ENCODE data around the gene PHACTR1.

PHACTR1 gene

DNA sequence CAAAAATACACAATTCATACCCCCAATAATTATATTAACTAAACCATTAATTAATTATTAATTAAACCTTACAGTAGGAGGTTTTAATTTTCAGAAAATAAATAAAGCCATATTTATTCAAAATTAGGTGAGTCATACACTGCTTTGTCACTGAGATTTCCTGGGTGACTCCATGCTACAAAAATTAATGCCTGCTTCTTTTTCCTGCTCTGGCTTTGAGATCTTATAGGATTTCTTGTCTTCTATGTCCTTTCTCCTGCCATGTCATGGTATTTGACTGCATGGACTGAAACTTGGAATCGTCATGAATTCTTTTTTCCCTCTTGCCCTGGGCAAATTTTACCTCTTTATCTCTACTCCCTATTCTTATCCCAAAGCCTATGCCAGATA is 133.2 kb downstream of the PHACTR1 start:
- DNase-seq (ENCODE audit: low read depth): no peak

DNA sequence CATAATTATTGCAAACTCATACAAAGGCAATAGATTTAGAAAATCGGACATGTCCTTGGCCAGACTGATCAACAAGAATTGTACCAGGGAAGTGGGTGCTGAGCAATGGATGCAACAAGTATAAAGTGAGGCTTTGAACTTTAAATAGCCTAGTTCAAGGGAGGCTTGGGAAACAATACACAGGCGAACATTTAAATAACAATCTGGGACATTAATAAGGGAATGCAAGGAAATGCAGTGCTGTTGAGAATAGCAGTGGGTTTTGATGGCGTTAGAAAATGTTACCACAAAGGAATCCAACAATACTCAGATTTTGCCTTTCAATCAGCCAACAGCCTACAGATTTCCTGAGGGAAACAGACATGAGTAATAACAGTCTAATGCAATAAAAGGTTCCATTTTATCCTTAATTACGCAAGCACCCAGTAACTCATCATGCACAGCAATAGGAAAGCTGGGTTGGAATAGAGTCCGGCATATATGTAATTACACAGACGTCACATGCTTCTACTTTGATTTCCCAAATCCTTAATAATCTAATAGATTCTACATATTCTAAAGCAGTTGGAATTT is 134.6 kb downstream of the PHACTR1 start:
- no peak for DNase-seq (ENCODE audit: low read depth)

DNA sequence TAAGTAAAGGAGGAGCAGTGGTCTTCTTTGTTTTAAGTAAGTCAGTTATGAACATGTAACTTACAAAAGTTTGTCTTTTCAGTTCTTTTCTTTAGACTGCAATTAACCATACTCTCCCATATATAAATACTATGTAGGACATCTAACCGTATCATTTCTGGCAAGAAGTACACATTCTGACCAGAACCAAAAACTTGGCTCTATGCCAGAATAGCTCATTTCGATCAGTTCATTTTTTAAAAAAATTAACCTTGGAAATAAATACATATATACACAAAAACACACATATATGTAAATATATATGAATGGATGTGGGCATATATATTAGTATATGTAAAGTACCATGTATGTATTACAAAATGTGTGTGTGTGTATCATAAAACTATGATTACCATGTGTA is 145.0 kb downstream of the PHACTR1 start:
- no peak for DNase-seq (ENCODE audit: low read depth)

DNA sequence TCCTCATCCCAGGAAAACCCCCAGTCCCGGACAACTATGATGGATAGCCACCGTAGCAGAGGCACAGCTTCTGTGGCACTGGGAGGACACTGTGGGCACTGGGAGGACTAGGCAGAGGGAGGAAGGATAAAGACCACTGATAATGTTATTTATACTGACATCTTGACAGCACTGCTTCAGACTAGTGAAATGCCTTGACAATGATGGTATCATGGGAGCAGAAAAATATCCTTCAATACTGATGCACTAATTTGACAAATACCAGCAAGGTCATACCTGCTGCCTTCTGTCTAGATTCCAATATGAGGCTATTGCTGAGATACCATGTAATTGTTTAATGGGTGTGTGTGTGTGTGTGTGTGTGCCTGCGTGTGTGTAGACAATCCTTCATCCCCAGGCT is 148.6 kb downstream of the PHACTR1 start:
- no peak for DNase-seq (ENCODE audit: low read depth)

DNA sequence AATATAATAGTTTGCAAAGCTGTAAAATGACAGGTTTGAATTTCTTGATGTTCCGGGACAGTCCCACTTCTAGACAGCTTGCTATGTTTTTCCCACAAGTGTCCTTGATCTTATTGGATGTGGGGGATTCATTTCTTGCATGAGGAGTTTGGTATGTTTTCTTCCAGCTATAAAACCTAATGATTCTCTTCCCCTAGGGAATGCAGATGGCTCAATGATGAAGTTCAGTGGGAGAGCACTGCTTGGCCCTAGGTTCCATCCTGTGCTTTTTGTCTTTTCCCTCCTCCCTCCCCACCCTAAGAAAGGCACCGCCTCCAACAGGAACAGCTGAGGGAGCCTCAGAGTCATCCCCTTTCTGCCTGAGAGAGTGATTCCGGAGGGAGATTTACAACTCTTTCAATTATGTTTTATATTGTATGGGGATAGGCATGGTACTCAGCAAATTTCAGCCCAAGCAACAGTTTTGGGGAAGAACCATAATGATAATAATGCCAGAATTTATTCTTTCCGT is 149.2 kb downstream of the PHACTR1 start:
- DNase-seq (ENCODE audit: low read depth): no peak

DNA sequence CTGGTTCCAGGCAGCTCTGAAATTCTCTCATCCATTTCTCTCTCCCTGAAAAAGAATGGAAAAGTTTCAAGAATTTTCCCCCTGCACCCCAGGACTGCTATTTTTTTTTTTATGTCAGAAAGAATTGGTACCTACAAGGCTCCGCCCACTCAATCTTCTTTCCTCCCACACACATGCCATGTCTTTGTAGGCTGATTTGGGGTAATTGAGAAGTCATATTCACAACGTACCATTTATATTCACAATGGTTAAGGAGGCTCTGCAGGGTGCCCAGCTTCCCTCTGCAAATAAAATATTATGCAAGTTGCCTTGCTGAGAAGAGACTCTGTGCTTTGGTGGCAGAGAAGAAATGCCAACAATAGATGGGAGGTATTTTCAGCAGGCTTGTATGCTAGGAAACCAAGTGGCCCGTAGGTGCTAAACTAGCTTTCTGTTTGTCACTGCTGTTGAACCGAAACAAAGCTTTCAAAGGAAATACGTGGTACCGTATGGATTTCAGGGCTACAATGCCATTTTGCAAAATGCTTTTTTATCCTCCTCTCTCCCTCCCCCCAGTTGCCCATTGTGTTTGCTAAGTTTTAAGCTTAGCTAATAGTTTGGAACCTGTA is 150.0 kb downstream of the PHACTR1 start:
- DNase-seq (ENCODE audit: low read depth): no peak

DNA sequence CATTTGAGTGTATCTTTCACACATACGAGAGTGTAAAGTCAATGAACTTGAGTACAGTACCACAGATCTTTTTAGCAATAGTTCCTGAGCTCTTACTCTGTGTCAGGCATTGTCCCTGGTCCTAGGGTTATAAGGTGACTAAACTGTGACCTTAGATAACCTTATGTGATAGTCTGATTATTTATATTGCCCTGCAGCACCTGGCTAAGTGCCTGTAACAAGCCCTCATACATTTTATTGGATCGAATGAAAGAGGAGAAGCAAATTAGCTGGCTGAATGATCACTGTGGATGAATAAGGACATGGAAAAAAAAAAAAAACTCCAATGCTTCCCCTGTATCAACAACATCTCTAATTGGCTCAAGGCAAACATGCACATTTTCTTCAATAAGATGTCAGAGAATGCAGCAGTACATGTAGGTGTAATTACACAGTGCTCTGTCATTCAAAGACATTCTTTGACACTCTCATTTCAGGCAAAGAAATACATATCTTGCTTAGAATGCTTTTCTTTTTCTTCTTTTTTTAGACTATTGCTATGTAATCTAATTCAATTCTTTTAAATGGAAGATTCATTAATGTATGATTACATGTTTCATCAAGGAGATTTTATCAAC is 153.4 kb downstream of the PHACTR1 start:
- no peak for DNase-seq (ENCODE audit: low read depth)

DNA sequence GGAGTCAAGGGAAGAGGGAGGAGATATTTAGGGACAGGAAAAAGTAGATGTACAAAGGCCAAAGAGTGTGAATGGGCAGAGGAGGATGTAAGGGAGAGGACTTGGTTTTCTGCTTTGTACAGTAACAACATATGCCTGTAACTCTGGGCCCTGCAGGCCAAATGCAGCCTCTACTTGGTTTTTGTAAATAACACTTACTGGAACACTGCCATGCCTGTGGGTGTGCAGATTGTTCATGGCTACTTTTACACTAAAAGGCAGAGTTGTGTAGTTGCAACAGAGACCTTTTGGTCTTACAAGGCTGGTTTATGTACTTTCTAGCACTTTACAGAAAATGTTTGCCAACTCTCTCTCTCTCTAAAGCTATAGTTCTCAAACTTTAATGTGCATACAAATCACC is 157.1 kb downstream of the PHACTR1 start:
- no peak for DNase-seq (ENCODE audit: low read depth)

DNA sequence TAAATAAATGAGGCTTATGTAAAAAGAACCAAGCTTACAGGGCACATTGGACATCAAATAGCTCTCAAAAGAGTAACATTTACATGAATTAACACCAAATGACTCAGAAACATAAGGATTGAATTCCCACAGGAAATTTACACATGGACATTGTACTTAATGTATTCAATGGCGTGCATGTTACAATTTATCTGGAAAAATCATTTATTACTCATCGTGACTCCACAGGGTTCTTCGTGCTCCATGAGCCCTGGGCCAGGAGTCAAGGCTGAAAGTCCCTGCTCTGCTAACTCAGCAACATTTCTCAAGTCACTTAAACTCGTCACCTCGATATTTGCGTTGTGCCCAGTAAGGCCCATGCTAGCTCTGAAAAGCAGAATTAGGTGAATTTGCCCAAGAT is 158.5 kb downstream of the PHACTR1 start:
- DNase-seq (ENCODE audit: low read depth): no peak

DNA sequence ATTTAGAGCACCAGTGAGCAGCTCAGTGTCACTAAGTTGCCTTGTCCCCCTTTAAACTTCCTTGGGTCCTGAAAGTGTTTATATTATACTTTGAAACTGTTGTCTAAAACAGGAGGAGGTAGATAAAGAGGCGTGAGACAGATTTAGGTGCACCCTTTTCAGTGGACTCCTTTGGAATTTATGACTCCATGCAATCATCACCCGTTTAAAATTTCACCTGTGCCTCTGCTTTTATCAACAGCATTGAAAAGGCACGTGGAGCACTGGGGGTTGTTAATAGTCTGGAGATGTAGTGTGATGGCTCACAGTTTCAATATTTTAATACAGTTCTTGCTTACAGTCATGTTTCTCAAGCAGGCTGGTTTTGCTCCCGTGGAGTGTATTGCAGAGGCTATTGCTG is 162.2 kb downstream of the PHACTR1 start:
- no peak for DNase-seq (ENCODE audit: low read depth)

DNA sequence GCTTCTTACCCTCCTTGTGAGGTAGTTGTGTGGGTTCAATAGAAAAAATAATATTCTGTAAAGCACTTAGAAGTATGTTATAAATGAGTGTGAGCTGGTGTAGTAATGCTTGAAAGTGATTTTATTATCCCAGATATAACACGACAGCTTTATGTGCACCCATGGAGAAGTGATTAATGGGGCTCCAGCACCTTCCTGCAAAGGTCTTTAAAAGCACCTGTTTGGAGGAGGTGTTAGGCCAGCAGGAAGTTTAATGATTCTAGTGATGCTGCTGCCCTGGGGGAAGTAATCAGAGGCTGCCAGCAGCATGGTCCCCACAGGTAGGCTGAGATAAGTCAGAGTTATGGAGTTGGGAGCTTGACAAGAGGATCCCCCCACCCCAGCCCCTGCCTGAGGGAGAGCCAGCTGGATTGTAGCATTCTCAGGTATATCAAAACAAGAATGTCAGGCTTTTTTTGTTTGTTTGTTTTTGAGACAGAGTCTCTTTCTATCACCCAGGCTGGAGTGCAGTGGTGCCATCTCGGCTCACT is 166.3 kb downstream of the PHACTR1 start:
- no peak for DNase-seq (ENCODE audit: low read depth)

DNA sequence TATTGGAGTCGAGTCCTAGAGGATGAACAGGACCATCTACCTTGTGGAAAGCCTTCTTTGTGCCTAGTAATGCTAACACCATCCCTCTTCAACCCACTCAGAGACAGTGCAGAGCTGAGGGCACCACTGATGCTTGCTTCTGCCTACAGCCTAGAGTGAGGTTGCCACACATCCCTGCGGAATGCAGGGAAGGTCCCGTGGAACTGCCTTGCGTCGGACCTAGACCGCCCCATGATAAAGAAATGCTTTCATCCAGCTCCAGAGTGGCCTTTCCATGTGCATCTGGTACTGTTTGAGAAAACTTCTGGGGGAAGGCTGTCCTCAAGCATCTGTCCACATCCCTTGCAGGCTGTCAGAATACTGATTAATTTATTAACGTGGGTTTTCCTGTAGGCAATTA is 168.4 kb downstream of the PHACTR1 start:
- DNase-seq (ENCODE audit: low read depth): no peak

DNA sequence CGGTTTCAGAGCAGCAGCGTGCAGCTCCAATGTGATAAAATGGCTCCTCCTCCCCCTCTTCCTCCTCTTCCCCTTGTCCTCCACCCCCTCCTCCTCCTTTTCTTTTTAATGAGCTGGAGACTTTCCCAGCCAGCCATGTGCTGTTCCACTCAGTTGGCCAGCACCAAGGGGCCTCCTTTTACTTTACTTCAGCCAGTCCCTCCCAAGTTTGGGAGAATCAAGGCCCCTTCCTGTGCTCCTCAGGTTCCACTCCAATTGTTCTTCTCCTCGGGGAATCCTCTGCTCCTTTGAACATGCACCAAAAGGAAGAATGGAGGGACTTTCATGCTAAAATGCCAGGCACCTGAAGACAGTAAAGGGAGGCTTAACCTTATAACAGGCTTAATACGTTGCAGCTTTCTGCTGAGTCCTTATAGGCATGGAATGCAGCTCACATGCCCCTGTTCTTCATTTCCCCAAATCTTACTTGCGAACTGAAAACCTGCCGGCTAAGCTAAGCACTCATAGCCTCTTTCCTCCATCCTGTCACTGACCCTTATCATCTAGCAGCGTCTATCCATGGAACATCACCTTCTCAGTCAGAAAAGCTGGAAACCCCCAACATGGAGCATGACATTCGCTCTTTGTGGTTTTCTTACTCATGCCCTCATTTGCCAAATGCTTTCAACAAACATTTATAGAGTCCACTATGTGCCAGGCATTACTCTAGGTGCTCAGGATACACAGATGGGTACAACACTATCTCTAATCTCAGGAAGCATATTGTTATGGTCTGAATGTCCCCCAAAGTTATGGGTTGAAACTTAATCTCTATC is 170.6 kb downstream of the PHACTR1 start:
- no peak for DNase-seq (ENCODE audit: low read depth)

DNA sequence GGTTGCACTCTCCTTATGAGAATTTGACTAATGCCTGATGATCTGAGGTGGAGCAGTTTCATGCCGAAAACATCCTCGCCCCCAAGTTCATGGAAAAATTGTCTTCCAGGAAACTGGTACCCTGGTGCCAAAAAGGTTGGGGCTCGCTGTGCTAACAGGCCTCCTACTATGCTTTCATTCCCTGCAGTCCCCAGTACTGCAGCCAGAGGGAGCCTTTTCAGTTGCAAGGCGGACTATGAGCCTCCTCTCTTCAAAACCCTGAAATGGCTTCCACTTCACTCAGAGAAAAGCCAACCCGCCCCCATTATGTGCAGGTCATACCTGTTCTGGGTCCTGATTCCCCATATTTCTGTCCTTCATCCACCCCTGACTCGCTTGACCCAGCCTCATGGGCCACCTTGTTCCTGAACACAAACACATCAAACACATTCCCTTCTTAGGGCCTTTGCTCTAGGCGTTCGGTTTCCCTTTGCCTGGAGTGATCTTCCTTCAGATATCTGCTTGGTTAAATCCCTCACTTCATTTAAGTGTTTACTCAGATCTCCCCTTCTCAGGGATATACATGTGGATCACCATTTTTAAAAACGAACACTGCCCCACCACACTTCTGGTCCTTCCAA is 173.7 kb downstream of the PHACTR1 start:
- no peak for DNase-seq (ENCODE audit: low read depth)

DNA sequence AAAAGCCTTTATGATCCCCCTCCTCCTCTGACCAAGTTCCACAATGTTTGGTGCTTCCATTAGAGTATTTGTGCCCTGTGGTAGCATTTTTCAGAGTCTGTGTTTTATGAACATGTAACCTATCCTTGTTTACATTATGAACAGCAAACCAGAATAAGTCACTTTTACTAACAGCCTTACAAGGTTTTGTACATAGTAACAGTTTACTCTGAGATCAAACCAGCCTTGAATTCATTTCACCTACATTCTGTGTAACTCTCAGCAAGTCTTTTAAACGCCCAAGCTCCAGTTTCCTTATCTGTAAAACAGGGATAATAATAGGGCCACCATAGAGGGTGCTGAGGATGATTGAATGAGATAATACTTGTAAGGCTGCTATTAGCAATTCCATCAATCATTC is 175.0 kb downstream of the PHACTR1 start:
- no peak for DNase-seq (ENCODE audit: low read depth)

DNA sequence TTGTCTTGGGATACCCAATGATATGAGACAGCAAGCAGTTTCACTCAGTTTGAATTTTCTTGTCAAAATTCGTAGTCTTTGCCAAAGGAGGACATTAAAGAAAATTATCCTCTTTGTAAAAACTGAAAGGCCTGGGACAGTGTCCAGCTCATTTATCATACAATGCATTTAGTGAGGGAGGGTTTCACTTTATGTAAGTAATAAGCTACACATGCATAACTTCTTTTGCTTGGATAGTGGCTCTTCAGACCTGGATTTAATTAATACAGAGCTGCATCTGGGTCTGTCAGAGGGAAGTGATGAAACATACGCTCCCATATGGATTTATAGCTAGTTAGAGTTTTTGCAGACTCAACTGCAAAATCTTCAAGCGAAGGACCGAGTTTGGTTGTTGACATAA is 175.6 kb downstream of the PHACTR1 start:
- no peak for DNase-seq (ENCODE audit: low read depth)

DNA sequence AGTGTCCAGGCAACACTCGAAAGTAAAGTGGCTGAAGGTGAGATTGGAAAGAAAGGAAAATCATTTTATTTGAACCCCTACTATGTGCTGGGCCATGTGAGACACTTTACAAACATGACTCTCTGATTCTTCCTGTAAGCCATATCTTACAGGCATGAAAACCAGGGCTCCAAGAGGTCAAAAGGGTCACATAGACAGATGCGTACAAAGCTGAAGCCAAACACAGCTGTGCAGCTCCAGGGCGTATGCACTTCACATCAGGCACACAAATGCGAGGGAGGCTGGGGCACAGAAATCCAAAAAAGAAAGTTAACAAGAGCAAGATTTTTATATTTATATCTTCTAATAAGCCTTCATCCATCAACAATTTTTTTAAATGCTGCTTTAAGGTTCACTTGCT is 176.5 kb downstream of the PHACTR1 start:
- no peak for DNase-seq (ENCODE audit: low read depth)

DNA sequence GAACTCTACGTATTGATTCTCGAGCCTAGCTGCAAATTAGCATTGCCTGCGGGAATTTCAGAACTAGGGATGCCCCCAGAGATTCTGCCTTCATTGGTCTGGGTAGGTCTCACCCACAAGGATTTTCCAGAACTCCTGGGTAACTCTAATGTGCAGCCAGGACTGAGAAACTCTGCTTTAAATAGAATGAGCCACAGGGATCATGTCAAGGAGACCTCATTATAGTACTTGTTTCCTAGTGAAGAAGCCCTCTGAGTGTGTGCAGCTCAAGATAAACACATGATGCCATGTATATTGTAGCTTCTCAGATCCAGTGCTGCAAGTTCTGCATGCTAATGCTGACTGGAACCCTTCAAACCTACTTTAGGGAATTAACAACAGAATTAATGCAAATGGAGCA is 179.2 kb downstream of the PHACTR1 start:
- DNase-seq (ENCODE audit: low read depth): no peak

DNA sequence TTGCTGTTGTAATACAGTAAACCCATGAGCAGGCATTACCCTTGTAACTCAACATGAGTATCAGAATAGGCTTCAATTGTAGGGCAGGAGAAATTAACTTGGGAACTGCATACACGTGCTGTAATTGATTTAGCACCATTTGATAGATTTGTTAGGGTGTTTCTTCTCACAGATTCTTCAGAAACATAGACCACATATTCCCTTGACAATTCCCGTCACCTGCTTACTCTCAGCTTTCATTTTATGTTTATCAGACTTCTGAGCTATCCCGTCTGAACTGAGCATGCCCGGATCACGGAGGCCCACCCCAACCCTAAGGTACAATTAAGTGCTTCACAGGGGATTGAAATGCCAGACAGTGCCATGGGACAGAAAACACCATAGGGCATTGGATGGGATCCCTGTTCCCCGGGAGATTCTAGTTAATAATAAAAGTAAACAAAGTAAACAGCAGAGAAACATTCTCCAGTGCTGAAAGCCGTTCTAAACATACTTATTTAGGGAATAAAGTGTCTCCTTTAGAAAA is 179.7 kb downstream of the PHACTR1 start:
- DNase-seq (ENCODE audit: low read depth): no peak

DNA sequence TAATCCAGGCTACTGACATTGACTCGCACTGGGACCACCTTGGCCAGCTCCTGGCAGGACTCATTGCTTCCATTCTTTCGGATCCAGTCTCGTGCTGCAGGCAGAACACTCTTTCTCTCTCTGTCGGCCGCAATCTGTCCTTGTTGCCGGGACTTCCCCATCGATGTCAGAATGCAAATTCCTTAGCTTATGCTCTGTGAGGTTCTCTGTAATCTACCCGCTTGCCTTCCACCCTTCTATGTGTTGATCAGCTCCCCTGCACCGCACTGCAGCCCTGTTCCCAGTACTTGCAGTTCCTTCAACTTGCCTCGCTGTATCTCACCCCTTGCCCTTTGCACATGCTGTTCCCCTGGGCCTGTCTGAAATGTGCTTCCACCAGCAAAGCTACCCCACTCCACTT is 182.0 kb downstream of the PHACTR1 start:
- DNase-seq (ENCODE audit: low read depth): no peak

DNA sequence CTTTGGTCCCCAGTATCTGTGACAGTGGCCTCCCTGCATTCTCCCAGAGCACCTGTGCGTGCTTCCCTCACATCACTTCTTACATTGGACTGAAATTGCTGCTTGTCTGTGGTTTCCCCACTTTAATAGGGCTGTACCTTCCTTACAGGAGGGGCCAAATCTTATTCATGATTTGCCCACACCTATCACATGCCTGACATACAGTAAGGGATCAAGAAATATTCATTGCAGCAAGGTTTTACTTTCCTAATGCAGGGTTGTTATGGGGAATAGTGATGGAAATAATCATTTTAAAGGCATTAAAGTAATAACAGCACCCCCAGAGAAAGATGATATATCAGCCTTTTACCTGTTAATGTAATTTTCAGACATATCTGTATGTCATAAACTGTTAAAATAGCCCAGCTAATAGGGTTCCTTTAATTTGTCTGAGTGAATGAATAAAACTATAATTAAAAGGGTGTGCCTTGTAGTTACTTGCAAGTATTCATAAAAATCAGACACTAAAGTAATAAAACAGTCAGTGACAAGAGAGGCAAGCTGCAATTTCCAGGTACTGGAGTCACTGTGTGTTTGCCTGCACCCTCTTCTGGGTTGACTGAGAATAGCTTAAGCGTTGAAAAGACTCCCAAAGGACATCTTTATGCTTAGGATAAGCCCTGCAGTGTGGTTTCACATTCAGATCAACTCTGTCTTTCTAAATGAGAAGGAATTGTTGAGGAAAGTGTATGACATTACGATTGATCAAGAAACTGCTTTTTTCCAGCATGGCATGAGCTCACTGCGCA is 182.7 kb downstream of the PHACTR1 start:
- no peak for DNase-seq (ENCODE audit: low read depth)

Data from amniotic epithelial cell (primary cell).